GM18505 (cell line): ENCODE data around the gene ADH1A.
"Not testable (repeated sequence)": the region's sequence is repeated elsewhere in the genome, so short reads cannot be mapped to it uniquely, and the experiment has no call there.

Source experiments
- ATAC-seq: cut with Tn5 transposase; IDR thresholded peaks from one replicate; pipeline ENCODE4 v1.9.1; 2021; ENCODE audit not compliant: unreplicated experiment
- POLR2A ChIP-seq: IDR thresholded peaks from 4 replicates; pipeline ENCODE4 v1.6.1; 2011; ENCODE audit warnings: borderline replicate concordance; ENCODE audit not compliant: insufficient read depth, insufficient read length; ENCODE audit errors: extremely low read depth

ADH1A gene

GRCh38 chr4:99252746-99253145, 38.0 kb downstream of the ADH1A start:
- no peak for ATAC-seq
- no peak for TF ChIP-seq POLR2A

- ATAC-seq: no peak
Observed at GRCh38 chr4:99248714-99249113, 42.1 kb downstream of the ADH1A start.

GRCh38 chr4:99235955-99236354, 54.8 kb downstream of the ADH1A start:
- no peak for TF ChIP-seq POLR2A
- ATAC-seq: no peak

More at GRCh38 chr4:99248714-99249113, 42.1 kb downstream of the ADH1A start:
- TF ChIP-seq POLR2A: no peak

- ATAC-seq: no peak
- TF ChIP-seq POLR2A: no peak
Observed at GRCh38 chr4:99234331-99235010, 56.3 kb downstream of the ADH1A start.

- ATAC-seq: not testable (repeated sequence)
Observed at GRCh38 chr4:99233397-99233796, 57.4 kb downstream of the ADH1A start.

GRCh38 chr4:99228706-99229105, 62.1 kb downstream of the ADH1A start:
- not testable (repeated sequence) for ATAC-seq

GRCh38 chr4:99227646-99228045, 63.1 kb downstream of the ADH1A start:
- ATAC-seq: not testable (repeated sequence)
